GM21825 (cell line): ENCODE data around the gene CCDC78.

Experiments
- ATAC-seq: cut with Tn5 transposase; IDR thresholded peaks from one replicate; pipeline ENCODE4 v1.9.1; 2021; ENCODE audit warnings: mild to moderate bottlenecking, moderate library complexity; ENCODE audit not compliant: unreplicated experiment

Gene CCDC78

DNA sequence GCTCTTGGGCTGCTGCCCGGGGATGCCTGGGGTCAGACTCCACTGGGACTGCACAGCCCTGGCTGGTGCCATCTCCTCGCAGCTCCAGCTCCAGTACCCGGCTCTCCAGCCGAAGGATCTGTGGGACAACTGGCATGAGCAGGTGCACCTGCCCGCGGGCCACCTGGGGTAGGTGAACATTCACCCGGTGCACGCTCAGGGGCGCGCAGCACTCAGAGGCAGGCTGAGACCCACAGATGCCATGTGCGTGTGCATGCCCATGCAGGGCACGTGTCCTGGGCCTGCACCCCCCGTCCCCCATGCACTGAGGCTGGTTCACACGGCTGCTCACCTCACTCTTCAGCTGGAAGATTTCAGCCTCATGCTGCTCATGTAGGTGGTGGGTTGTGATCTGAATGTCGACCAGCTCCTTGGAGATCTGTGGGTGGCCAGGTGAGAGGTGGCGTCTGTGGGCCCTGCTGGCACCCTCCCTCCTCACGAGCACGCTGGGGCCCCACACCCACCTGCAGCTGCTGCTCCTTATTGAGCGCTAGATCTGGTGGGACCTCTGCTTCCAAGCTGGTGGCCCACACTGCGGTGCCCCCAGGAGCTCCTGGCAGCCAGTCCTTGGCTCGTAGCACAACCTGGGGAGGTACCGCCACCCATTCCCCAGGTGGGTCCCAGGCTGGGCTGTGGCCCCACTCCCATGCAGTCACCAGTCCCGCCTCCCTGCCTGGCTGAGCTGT, 618 bp downstream of the CCDC78 start:
- ATAC-seq: no peak

DNA sequence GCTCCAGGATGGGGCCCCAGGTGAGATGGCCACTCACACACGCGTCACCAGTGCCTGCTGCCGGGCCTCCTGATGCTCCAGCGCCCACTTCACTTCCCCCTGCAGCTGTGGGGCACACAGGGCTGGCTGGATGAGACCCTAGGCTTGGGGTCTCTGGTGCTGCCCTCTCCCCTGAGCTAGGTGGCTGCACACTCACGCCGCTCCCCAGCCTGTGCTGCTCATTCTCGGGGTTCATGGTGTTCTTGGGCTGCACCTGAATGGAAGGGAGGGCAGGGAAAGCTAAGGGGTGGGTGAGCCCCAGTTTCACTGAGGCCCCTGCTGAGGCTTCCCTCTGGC, 1.2 kb downstream of the CCDC78 start:
- ATAC-seq: no peak

DNA sequence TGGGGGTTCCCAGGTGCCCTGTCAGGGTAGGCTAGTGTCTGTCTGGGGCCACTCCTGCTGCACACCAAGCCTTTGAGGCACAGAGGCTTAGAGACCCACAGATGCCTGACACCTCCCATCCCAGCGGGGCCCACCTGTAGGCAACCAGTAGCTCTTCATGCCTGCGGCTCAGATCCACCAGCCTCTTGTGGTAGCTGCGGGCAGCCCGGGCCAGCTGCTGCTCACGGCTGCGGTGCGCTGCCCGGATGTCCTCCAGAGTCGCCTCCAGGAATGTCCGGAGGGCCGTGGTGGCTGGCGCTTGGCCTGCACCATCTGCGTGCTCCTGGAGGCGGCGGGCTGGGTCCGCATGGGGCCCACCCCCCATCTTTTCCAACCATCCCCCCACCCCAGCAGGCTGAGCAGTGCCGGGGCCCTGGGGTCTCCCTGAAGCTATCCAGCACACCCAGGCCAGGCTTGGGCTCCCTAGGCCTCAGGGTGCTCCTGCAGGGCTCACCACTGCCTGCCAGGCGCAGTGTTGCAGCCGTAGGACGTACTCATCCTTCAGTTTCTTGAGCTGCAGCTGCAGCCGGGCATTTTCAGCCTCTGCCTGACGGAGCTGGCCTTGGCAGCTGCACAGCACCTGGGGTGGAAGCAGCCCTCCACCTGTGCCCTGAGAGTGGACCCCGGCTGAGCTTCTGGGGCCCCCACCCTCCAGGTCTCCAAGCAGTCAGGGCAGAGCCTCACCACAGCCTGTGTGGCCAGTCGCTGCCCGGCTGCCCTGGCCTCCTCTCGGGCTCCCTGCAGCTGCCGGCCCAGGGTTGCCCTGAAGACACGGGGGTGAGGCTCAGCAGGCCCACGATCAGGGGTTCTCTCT, 1.8 kb downstream of the CCDC78 start:
- ATAC-seq: no peak

DNA sequence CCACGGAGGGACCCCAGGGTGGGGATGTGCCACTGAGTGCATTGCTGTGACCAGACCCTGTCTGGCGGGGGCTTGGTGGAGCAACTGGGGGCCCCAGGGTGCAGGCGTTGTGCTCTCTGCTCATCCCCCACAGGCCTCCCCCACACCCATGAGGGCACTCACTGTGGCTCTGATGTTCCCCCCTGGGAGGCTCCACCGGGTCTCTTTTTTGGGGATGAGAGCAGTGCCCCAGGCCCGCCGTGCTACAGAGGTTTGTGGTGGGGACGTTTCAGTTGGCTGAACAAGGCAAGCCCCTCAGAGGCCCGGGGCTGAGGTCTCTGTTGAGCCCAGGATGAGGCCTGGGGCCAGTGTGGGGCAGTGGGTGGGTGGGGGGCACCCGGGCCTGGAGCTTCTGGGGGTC, 2.5 kb downstream of the CCDC78 start:
- ATAC-seq: no peak

DNA sequence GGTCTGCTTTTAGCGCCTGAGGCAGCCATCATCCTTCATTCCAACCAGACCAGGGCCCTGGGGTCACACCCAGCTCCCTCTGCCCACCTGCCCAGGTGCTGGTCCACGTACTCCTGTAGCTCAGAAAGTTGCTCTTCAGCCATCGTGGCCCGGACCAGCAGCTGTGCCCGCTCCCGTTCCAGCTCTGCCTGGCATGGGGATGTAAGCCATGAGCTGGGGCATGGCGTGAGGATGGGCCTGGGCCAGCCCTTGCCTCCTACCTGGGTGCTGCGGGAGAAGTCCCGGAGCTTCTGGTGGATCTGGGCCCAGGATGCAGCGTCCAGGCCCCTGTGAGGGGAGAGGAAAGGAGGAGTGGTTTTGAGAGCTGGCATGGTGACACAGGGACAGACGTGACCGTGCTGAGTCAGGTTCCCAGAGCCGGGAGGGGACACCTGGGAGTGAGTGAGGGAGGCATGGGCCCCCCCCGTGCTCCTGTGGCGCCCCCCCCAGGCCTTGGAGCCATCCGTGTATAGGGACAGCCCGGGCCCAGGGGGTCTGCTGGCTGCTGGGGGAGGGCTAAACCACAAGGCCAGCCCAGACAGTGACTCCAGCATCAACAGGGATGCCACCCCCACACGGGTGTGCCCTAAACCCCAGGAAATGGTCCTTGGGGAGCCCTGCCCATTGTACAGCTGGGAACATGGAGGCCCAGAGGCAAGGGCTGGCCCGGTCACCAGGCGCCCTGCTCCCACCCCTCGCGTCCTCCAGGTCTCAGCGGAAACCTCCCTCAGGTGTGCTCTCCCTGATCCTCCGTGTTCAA, 3.2 kb downstream of the CCDC78 start:
- ATAC-seq: no peak

DNA sequence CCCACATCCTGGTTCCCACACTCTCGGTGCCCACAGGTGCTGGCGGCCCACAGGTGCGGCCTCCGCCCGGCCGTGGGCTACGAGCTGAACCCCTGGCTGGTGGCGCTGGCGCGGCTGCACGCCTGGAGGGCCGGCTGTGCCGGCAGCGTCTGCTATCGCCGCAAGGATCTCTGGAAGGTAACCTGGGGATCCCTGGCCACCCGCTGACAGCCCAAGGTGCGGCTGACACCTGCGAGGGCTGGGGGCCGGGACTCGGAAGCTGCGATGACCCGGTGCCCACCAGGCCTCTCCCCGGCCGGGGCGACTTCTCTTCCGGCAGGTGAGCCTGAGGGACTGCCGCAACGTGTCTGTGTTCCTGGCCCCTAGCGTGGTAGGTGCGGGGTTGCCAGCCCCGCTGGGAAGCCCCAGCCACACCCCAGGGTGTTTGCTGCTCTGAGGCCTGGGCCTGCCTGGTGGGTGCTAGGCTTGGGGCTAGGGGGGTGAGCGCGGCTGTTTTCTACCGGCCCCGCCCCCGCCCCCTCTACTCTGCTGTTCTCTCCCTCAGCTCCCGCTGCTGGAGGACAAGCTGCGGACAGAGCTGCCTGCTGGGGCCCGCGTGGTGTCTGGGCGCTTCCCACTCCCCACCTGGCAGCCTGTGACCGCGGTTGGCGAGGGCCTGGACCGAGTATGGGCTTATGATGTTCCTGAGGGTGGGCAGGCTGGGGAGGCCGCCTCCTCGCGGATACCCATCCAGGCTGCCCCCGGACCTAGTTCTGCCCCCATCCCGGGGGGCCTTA, 4.3 kb downstream of the CCDC78 start:
- ATAC-seq: no peak

DNA sequence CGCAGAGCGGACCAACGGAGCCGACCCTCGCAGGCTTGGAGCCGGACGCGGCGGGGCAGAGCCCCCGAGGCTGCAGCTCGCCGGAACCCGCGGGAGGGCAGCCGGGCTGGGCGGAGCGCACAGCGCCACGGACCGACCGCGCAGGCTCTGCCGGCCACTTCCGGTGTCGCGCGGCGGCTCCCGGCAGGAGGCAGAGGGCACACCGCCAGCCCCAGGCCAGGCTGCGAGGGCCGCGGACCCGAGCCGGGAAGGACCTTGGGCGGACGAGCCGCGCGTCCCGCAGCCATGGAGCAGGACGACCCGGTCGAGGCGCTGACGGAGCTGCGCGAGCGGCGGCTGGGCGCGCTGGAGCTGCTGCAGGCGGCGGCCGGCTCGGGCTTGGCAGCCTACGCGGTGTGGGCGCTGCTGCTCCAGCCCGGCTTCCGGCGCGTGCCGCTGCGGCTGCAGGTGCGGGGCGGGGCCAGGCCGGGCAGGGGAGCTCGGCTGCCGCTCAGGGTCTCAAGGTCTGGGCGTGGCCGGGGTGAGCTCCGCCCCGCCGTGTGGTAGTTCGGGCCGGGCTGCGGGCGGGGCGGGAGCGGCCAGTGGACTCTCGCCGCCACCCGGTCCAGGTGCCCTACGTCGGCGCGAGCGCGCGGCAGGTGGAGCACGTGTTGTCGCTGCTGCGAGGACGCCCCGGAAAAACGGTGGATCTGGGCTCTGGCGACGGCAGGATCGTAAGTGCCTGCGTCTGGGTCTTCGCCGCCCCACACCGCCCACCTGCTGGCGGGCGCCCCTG, 5.1 kb downstream of the CCDC78 start, which contains the start of gene ANTKMT:
Gene ANTKMT, plus strand, starts transcription at position 157 of the 775 bp plus-strand sequence. Its CDS starts 129 bp downstream, at position 286.
- ATAC-seq: peak; percentile 53

DNA sequence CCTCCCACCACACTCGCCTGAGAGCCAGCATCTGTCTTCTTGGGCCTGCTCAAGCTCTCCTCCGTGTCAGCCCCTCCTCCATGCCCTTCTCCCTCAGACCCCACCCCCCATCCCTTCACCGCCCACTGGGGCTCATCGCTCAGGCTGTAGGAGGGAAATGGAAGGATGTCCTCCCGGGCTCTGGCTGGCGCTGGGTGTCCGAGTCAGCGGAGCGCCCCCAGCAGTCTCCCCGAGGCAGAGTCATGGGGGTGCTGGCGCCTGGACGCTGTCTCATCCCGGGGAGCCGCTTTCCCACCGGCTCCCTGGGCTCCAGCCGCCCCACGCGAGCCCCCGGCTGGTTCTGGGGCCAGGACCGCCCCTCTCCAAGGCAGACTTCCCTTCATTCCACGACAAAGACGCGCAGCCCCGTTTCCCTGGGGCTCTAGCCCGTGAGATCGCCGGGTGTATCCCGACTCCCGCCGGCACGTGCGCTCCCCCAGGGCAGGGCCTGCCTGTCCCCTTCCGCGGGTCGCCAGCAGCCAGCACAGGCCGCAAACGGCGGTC, 5.7 kb downstream of the CCDC78 start:
- ATAC-seq: peak; percentile 23

DNA sequence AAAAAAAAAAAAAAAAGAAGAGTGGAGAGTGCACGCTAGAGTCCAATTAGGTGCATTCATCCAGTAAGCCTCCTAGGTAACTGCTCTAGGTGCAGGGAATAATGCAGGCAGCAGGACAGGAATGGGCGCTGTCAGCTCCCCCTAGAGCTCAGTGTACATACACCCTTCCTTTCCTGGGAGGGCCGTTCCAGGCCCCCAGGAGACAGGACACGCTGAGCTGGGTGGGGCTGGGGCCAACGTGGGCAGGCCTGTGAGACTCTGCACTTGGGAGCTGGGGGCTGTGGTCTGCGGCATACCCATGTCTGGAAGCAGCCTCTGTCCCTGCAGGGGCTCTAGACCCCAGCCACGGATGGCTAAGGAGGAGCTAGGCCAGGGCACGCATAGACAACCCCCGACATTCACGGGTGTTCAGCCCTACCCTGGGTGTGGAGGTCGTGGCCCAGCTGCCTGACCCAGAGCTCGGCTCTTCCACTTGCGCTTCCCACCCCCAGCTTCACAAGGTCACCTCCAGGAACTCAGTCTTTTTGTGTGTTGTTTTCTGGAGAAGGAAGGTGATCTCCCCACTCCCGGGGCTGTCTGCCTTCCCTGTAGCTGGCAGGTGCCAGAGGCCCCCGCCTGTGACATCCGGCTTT, 6.3 kb downstream of the CCDC78 start:
- no peak for ATAC-seq

DNA sequence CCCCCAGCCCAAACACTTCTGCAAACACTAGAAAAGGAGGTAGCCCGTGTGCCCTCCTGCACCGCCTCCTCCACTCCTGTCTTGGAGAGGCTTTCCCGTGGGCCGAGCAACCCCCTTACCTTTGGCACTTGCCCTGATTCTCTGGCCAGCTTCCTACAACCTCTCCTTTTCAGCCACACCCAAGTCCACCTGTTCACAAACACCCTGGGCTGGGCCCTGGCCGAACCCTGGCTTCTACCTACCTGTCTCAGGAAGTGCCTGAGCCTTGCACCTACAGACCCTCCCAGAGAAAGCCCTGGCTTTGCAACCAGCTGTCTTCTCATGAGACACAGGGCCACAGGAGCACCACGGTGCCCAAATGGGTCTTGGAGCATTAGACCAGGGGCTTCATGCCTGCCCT, 7.3 kb downstream of the CCDC78 start:
- ATAC-seq: no peak

DNA sequence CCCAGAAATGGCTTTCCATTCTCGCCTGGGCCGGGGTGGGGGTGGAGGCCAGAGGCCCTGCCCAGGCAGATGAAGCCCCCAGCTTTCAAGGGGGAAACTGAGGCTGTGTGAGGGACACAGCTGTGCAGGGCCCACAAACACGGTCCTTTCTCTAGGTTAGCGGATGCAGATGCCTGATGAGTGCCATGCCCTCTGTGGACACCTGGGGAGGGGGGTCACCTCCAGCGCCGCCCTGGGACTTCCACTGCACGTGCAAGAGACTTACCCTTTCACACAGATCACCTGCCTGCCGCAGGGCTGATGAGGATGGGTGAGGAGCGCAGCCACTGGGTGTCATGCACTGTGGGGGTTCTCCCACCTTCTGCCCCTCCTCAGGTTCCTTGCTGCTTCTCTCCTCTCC, 7.9 kb downstream of the CCDC78 start:
- ATAC-seq: no peak

DNA sequence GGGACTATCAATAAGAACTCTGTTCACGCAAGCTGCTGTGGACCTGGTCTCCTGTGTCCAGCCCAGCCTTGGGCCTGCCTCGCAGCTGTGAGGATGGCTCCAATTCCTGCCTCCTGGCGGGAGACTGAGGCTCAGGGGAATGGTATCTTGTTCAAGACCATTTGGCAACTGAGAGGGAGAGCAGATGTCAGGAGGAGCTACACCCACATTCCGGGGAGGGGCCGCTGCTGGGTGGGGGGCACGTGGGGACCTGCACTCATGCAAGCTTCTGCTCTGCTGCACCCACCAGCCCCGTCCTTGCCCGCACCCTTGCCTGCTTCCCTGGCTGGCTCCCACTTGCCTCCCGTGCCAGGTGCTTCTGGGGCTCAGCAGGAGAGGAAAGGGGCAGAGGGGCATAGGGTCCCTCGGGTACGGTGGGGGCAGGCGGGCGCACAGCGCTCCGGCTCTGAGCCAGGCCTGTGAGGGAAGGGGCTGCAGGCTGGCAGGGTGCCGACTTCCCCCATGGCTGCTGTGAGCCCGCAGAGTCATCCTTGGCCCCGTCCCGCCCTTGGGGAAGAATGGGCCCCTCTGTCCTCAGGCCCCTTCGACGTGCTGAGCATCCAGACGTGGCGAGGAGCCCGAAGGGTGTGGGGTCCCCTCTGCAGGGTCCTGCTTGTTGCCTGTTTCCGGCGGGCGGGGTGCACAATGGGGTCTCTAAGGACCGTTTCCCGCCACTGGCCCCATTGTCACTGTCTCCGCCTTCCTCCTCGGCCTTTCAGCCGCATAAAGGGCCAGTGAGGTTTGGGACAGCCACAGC, 8.6 kb downstream of the CCDC78 start:
- ATAC-seq: no peak

DNA sequence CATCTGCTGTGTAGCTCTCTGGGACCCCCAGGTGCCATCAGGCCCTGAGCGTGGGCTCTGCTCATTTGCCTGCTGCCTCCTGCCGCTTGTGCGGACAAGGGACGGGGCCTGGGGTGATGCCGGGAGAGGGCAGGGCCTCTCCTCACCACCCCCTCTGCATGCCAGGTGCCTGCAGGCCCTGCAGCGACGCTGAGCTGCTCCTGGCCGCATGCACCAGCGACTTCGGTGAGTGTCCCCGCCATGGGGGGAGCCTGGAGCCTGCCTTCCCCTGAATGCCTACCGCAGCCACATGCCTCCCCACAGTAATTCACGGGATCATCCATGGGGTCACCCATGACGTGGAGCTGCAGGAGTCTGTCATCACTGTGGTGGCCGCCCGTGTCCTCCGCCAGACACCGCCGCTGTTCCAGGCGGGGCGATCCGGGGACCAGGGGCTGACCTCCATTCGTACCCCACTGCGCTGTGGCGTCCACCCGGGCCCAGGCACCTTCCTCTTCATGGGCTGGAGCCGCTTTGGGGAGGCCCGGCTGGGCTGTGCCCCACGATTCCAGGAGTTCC, 9.4 kb downstream of the CCDC78 start:
- no peak for ATAC-seq

DNA sequence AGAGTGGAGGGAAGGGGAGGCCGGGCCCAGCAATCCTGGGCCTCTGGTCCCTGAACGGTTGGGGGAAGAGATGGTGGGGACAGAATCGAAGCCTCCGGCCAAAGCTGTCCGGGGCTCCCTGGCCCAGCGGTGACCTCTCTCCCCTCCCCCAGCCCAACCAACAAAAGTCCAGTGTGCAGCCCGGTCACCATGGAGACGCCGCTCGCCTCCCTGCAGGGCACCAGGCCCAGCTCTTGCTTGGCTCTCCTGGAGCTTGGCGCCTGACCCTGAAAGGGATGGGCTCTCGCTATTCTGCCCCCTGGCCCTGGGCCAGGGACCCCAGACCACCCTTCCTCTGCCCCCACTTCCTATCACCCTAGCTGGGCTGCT, 10.1 kb downstream of the CCDC78 start:
- no peak for ATAC-seq

DNA sequence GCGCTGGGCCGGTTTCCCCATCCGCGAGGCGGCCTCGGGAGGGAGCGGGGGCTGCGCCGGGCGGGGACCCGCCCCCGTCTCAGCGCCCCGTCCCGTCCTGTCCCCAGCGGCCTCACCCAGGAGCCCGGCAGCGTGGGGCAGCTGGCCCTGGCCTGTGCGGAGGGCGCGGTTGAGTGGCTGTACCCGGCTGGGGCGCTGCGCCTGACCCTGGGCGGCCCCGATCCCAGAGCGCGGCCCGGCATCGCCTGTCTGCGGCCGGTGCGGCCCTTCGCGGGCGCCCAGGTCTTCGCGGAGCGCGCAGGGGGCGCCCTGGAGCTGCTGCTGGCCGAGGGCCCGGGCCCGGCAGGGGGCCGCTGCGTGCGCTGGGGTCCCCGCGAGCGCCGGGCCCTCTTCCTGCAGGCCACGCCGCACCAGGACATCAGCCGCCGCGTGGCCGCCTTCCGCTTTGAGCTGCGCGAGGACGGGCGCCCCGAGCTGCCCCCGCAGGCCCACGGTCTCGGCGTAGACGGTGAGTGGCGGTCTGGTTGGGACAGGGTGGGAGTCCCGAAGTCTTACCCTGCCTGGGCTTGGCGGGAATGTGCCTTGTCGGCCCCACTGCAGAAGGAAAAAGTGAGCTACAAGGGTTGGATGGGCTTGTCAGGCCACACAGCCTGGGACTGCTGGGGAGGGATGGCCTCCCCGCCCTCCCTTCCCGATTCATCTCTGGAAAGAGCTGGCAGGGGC, 10.6 kb downstream of the CCDC78 start:
- ATAC-seq: no peak

DNA sequence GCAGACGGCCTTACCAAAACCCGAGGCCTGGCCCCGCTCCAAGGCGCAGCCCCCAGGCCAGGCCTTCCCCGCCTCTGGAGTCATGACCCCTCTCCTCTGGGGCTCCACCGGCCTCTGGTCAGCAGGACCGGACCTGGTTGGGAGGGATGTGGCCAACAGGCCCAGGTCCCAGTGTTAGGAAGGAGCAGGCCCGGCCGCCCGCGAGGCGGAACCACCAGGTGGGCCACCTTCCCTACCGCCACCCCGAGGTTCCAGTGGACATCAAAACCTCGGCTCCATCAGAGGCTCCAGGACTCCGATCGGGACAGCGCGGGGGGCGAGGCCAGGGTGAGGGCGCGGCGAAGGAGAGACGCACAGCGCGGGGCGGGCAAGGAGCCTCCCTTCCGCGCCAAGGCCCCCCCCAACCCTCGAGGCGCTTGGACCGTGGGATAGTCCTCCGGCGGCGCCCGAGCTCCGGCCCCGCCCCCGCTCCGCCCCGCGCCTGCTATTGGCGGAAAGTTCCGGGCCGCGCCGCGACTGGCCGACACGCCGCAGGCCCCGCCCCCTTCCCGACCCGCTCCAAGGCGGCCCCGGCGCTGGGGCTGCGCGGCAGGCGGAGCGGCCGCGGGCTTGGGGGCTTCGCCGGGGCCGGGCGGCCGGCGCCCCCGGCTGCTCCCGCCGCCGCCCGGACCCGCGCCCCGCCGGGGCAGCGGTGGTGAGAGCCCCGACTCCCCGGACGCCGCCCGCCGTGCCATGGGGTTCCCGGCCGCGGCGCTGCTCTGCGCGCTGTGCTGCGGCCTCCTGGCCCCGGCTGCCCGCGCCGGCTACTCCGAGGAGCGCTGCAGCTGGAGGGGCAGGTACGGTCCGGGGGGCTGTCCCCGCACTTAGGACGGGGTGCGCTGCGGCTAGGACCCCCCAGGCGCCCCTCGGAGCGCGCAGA, 11.4 kb downstream of the CCDC78 start, which contains the start of gene METRN:
Gene METRN, plus strand, starts transcription at position 561 of the 919 bp plus-strand sequence. Its CDS starts 172 bp downstream, at position 733.
- ATAC-seq: peak; percentile 67
